Daoy (cell line): ENCODE results near the gene SECISBP2L. TPM values are rescaled to one million over a fixed set of nuclear protein-coding genes. Genes with fewer than 3 reads are reported as not detected.

Experiments
- DNase-seq: peaks from one replicate; pipeline ENCODE4 v3.0.0-alpha.2; 2015; ENCODE audit warnings: low read depth
- total RNA-seq: library from RNA; depleted of rRNA; stranded (reverse); fragments of >200 nt; shearing (Covaris generic); gene quantifications from 2 replicates; pipeline ENCODE4 v1.2.3, GENCODE V29; 2014; rRNA removed

Gene SECISBP2L
- total RNA-seq, 1 experiment from 2014 or later, result 10.9 TPM

- DNase-seq, result peak; percentile 80
These were observed 79.5 kb downstream of the SECISBP2L start for GRCh38 chr15:48966595-48967301.

- peak; percentile 63 for DNase-seq
These were observed 80.3 kb downstream of the SECISBP2L start for GRCh38 chr15:48965972-48966371.

GRCh38 chr15:48964898-48965297 is 81.3 kb downstream of the SECISBP2L start:
- no peak for DNase-seq

GRCh38 chr15:48963524-48964113 is 82.6 kb downstream of the SECISBP2L start, which contains the start of gene SHC4:
Gene SHC4 (minus strand): TSS chr15:48963919. CDS start chr15:48963015, 904 bp downstream.
- DNase-seq, result peak; percentile 78

- peak; percentile 43 for DNase-seq
These were observed 83.4 kb downstream of the SECISBP2L start for GRCh38 chr15:48962662-48963523.

GRCh38 chr15:48955967-48956366 is 90.3 kb downstream of the SECISBP2L start:
- DNase-seq, result no peak

GRCh38 chr15:48955370-48955769 is 90.9 kb downstream of the SECISBP2L start:
- DNase-seq, result no peak

GRCh38 chr15:48954538-48954937 is 91.7 kb downstream of the SECISBP2L start:
- peak; percentile 32 for DNase-seq

- DNase-seq, result no peak
These were observed 99.4 kb downstream of the SECISBP2L start for GRCh38 chr15:48946840-48947187.

GRCh38 chr15:48946074-48946839 is 100.0 kb downstream of the SECISBP2L start:
- DNase-seq, result peak; percentile 55

- no peak for DNase-seq
These were observed 100.9 kb downstream of the SECISBP2L start for GRCh38 chr15:48945386-48945785.

- no peak for DNase-seq
These were observed 104.3 kb downstream of the SECISBP2L start for GRCh38 chr15:48941904-48942303.

GRCh38 chr15:48940508-48940907 is 105.7 kb downstream of the SECISBP2L start:
- DNase-seq, result peak; percentile 75

- peak; percentile 86 for DNase-seq
These were observed 106.6 kb downstream of the SECISBP2L start for GRCh38 chr15:48939648-48940047.

Other genes starting within 250 kb of the SECISBP2L start
- gene CEP152, start 235.4 kb downstream of the SECISBP2L start, total RNA-seq, result 15.4 and 22.9 TPM in 2 replicates
- 197 and 267 TPM in 2 replicates for gene EID1, start 168.3 kb downstream of the SECISBP2L start, total RNA-seq
- gene SHC4, start 82.5 kb downstream of the SECISBP2L start, total RNA-seq, result 0.24 and 1.3 TPM in 2 replicates
- 79.1 and 88.4 TPM in 2 replicates for gene COPS2, start 109.2 kb upstream of the SECISBP2L start, total RNA-seq
- 32.0 and 45.5 TPM in 2 replicates for gene GALK2, start 123.8 kb upstream of the SECISBP2L start, total RNA-seq